Activated T-cell treated with anti-CD3 and anti-CD28 coated beads, Interleukin-2, amount 50 U/mL, for 48 hours (primary cell): ENCODE data around the gene SLMAP.
"Not testable (repeated sequence)": the region's sequence is repeated elsewhere in the genome, so short reads cannot be mapped to it uniquely, and the experiment has no call there.

ENCODE experiments used
- DNase-seq, 2 experiments: peaks; one replicate each; pipeline ENCODE4 v3.0.0-alpha.2; 2020

SLMAP gene

GRCh38 chr3:57832486-57832885 lies 76.4 kb downstream of the SLMAP start:
- DNase-seq: no peak

DNA sequence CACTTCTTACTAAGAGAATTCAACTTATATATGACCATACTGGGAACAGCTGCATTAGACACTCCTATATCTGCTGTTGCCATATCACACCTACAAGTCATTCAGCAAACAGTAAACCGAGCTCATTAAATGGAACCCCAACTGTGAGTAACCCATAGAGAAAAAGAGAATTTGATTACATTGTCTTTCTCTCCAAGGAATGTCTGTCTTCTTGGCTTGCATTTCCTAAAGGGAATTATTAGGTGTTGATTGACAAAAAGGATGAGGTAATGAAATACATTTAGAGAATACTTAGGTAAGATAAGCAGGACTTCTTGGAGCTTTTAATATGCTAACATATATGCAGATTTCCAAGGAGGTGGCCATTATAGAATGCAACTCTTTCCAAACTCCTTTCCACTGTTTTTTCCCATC lies 76.8 kb downstream of the SLMAP start:
- DNase-seq: no peak

GRCh38 chr3:57833763-57834162 lies 77.7 kb downstream of the SLMAP start:
- DNase-seq: no peak

DNA sequence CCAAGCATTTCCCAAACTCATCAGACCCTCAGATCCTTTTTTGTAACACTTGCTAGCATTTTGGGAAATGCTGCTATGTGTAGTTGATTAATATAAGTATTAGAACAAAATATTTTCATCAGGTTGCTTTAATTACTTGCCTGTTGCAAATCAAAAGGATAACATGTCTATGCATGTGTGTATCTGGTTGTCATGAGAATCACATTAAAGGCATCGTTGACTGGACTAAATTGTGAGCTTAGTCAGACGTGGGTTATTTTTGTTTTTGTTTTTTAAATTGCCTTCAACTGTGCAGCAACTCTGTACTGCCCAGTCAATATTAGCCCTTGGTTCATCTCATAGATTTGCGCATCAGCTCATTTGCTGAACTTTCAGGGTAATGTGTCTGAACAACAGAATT lies 81.6 kb downstream of the SLMAP start:
- DNase-seq: no peak

DNA sequence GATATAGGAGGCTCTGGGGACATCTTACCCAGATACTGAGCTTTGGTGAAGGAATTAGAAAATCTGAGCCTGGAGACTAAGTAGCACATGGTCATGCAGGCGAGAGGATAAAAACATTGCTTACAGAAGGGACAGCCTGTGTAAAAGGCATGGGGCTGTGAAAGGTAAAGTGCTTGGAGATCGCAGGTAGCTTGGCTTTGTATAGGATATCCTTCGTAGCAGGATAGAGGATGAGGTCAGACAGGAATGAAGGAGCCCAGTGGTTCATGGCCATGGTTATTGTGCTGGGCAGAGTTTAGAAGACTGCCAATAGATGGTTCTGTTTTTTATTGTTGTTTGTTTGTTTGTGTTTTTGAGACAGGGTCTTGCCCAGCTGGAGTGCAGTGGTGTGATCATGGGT lies 82.5 kb downstream of the SLMAP start:
- no peak for DNase-seq

DNA sequence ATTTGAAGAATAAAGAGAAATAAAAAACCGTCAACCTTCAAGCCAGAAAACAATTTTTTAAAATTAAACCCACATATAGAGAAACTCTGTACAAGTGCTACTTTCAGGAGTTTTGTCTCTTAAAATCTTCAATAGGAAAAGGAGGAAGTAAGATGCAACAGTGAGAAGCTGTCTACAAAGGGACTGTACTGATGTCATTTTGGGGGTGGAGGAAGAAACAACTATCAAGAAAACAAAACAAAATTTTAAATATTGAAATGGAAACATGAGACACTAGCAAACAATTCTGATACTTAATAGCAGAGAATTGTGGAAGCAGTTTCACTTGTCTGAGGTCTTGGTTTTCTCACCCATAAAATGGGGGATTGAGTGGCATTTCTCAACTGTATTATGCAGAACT lies 84.4 kb downstream of the SLMAP start:
- no peak for DNase-seq

GRCh38 chr3:57841818-57842217 lies 85.7 kb downstream of the SLMAP start:
- no peak for DNase-seq

DNA sequence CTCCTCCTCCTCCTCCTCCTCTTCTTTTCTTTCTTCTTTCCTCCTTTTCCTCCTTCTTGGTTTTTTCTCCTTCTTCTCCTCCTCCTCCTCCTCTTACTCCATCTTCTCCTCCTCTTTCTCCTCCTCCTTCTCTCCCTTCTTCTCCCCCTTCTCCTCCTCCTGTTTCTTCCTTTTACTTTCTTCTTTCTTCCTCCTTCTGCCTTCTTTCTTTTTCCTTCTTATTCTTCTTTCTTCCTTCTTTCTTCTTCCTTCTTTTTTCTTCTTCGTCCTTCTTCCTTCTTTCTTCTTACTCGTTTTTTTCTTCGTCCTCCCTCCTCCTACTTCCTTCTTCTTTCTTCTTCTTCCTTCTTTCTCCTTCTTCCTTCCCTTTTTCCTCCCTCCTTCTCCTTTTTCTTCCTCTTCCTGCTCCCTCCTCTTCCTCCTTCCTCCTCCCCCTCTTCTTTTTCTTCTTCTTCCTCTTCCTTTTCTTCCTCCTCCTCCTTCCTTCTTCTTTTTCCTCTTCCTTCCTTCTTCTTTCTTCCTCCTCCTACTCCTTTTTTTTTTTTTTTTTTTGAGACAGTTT lies 92.1 kb downstream of the SLMAP start:
- no peak for DNase-seq

DNA sequence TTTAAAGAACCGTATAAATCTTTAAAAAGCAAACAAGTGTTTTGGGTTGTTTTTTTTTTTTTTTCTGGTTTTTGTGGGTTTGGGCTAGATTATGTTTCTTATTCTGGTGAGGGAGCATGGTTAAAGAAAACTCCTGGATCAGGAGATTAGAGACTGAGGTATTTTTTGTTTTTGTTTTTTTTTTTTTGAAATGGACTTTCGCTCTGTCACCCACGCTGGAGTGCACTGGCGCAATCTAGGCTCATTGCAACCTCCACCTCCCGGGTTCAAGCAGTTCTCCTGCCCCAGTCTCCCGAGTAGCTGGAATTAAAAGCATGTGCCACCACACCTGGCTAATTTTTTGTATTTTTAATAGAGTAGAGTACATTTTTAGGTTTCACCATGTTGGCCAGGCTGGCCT lies 95.2 kb downstream of the SLMAP start:
- DNase-seq: no peak

DNA sequence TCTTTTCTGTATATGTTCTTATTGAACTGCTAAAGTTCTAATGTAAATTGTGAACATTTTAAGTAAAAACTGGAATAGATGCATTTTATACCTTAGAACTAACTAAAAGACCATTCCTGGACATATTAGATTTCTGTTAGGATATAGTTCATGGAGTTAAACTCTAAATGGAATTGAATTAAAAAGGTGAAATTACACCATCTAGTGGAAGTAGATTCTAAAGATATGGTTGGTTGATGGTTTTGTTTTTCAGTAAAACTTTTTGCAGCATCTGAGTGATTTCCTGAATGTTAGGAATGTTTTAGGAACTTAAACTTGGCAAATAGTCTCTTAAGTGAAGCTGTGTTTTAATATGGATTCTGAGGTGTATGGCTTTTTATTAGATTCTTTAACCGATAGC lies 96.8 kb downstream of the SLMAP start:
- no peak for DNase-seq

GRCh38 chr3:57855281-57855680 lies 99.2 kb downstream of the SLMAP start:
- no peak for DNase-seq

GRCh38 chr3:57855943-57856342 lies 99.8 kb downstream of the SLMAP start:
- no peak for DNase-seq

GRCh38 chr3:57856675-57857074 lies 100.6 kb downstream of the SLMAP start:
- no peak for DNase-seq

- no peak for DNase-seq
Observed at GRCh38 chr3:57862894-57863293, 106.8 kb downstream of the SLMAP start.

DNA sequence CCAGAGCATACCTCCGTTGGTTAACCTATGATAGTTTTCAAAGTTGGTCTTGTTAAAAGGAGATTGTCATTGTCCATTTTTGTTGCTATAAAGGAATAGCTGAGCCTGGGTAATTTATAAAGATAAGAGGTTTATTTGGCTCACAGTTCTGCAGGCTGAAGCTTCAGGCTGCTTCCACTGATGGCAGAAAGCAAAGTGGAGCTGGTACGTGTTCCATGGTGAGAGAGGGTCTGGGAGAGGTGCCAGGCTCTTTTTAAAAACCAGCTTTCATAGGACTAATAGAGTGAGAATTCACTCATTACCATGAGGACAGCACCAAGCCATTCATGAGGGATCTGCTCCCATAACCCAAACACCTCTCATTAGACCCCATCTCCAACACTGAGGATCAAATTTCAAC lies 107.3 kb downstream of the SLMAP start:
- no peak for DNase-seq

DNA sequence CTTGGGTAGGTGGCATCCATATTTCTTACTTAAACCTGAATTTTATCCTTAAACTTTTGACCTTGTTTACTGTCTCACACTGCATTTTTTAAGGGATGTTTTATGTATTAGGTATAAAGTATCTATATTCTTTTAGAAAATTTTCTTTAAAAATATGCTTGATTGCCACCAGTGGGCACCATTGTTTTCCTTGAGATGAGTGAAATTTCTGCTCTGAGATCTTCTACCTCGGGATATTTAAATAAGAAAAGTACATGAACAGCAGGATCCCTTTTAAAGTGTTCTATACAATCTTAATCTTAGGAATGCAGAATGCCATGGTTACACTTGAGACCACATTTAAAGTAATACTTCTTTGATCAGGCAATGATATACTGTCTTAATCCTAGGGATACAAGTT lies 108.7 kb downstream of the SLMAP start:
- no peak for DNase-seq

DNA sequence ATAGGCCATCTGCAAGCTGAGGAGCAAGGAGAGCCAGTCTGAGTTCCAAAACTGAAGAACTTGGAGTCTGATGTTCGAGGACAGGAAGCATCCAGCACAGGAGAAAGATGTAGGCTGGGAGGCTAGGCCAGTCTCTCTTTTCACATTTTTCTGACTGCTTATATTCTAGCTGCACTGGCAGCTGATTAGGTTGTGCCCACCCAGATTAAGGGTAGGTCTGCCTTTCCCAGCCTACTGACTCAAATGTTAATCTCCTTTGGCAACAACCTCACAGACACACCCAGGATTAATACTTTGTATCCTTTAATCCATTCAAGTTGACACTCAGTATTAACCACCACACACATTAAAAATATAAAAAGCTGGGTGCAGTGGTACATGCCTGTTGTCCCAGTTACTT lies 113.0 kb downstream of the SLMAP start:
- not testable (repeated sequence) for DNase-seq

GRCh38 chr3:57872606-57873005 lies 116.5 kb downstream of the SLMAP start:
- no peak for DNase-seq

- no peak for DNase-seq
Observed at GRCh38 chr3:57876632-57877031, 120.5 kb downstream of the SLMAP start.

- no peak for DNase-seq
Observed at GRCh38 chr3:57877116-57877515, 121.0 kb downstream of the SLMAP start.

GRCh38 chr3:57884436-57884835 lies 128.3 kb downstream of the SLMAP start:
- DNase-seq: not testable (repeated sequence)

DNA sequence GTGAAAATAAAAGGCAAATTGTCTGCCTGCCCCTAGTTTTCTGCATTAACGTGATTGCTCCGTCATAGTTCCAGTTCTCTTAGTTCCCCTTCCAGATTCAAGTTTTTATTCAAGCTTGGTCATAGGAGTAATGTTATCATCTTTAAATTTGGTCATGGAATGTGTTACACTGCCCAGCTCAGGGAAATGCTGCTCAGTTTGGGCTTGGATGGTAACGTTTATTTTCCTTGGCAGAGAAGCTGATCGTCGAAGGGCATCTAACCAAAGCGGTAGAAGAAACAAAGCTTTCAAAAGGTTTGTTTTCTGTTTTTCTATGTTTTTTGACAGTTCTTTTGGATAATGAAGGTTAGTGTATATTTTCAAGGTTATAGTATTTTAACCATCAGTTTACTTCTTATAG lies 133.7 kb downstream of the SLMAP start:
- no peak for DNase-seq

GRCh38 chr3:57890874-57891273 lies 134.8 kb downstream of the SLMAP start:
- DNase-seq: no peak

DNA sequence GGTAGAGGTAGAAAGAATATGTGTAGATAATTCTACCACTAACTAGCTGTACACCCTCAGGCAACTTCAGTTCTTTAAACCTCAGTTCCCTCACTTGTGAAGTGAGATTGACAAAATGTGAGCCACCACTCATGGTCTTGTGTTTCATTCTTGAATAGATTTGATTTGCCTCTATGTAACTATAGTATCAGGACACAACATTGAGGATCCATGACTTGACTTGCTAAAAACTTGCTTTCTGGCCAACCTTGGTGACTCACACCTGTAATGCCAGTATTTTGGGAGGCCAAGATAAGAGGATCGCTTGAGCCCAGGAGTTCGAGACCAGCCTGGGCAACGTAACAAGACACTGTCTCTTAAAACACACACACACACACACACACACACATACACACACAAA lies 136.3 kb downstream of the SLMAP start:
- DNase-seq: no peak

DNA sequence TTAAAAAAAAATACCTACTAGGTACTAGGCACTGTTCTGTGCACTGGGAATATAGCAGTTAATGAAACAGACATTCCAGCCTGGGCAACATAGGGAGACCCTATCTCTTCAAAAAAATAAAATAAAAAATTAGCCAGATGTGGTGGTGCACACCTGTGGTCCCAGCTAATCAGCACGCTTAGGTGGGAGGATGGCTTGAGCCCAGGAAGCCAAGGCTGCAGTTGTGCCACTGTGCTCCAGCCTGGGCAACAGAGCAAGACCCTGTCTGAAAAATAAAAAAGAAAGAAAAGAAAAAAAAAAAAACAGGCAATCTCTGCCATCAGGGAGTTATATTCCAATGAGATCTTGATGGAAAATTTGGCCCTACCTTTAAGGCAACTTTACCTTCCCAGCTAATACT lies 137.0 kb downstream of the SLMAP start:
- DNase-seq: no peak

- DNase-seq: no peak
Observed at GRCh38 chr3:57893668-57894067, 137.6 kb downstream of the SLMAP start.
